Upper lobe of right lung (tissue), 1 donor: ENCODE measurements around the gene TMEM87B. TPM values are rescaled to one million over a fixed set of nuclear protein-coding genes. Genes with fewer than 3 reads are reported as not detected.

Experiments
- ATAC-seq: fragments of 200-7000 bp; cut with Tn5 transposase; one replicate; pipeline ENCODE4 v1.9.1; 2020; ENCODE audit warnings: mild to moderate bottlenecking, moderate library complexity
- DNase-seq: peaks from one replicate; pipeline ENCODE4 v3.0.0-alpha.2; 2020
- H3K27ac ChIP-seq: fragments of 200-600 bp; one replicate; pipeline ENCODE4 v1.8.0; 2022
- H3K27me3 ChIP-seq: fragments of 200-600 bp; one replicate; pipeline ENCODE4 v1.8.0; 2022; ENCODE audit warnings: mild to moderate bottlenecking
- H3K36me3 ChIP-seq: fragments of 200-600 bp; one replicate; pipeline ENCODE4 v1.8.0; 2022
- H3K4me1 ChIP-seq: fragments of 200-600 bp; one replicate; pipeline ENCODE4 v1.8.0; 2022
- H3K4me3 ChIP-seq: fragments of 200-600 bp; one replicate; pipeline ENCODE4 v1.8.0; 2022; ENCODE audit warnings: mild to moderate bottlenecking
- H3K9me3 ChIP-seq: fragments of 200-600 bp; one replicate; pipeline ENCODE4 v1.8.0; 2022
- CTCF ChIP-seq: fragments of 200-600 bp; IDR thresholded peaks from one replicate; pipeline ENCODE4 v1.8.0; 2022; ENCODE audit warnings: antibody characterized with exemption
- intact Hi-C: fragments of 100-400 bp; cut with DNase I; formaldehyde crosslinking; loops from one replicate; pipeline ENCODE4 v1.11.0; 2022
- total RNA-seq: library from RNA; stranded (reverse); fragmentation: NEBNext Ultra II Directional; extraction: Animal tissue kit (Norgen Biotek cat#: 25700); gene quantifications from one replicate; pipeline ENCODE4 v1.2.1, GENCODE V29; 2021
- donor health status: DM: no; HTN: yes; CAD: no; lungs with severe emphysema.

Gene TMEM87B
- total RNA-seq, 1 donor from 2014 or later, result 28.0 TPM

GRCh38 chr2:112047537-112048235 lies 7.4 kb upstream of the TMEM87B start:
- no peaks in the 10 kb centered on the region for H3K9me3 ChIP-seq
- DNase-seq, result no peak
- intact Hi-C loops, result loop anchor here (5.0 kb wide), 1 partner anchor 150 kb away; the partner anchor contains the start of gene MERTK
- H3K27ac ChIP-seq, result no peak overlapping the region
- no peak overlapping the region for H3K4me3 ChIP-seq
- TF ChIP-seq CTCF, result no peak
- H3K4me1 ChIP-seq, result peaks cover 10% of the 10 kb centered on the region
- no peaks in the 10 kb centered on the region for H3K36me3 ChIP-seq
- ATAC-seq, result peak; percentile 92
- no peaks in the 10 kb centered on the region for H3K27me3 ChIP-seq

- H3K9me3 ChIP-seq, result no peaks in the 10 kb centered on the region
- intact Hi-C loops, result loop anchor here (5.0 kb wide), 1 partner anchor 151 kb away; the partner anchor contains the start of gene MERTK
- TF ChIP-seq CTCF, result no peak
- H3K4me3 ChIP-seq, result no peak overlapping the region
- no peaks in the 10 kb centered on the region for H3K36me3 ChIP-seq
- H3K27me3 ChIP-seq, result no peaks in the 10 kb centered on the region
- DNase-seq (no peak), ATAC-seq (no peak)
- no peak overlapping the region for H3K27ac ChIP-seq
- peaks cover 10% of the 10 kb centered on the region for H3K4me1 ChIP-seq
Observed at GRCh38 chr2:112048236-112048592, 6.9 kb upstream of the TMEM87B start.

- H3K4me3 ChIP-seq, result no peak overlapping the region
- peaks cover 17% of the 10 kb centered on the region for H3K4me1 ChIP-seq
- H3K27ac ChIP-seq, result no peak overlapping the region
- intact Hi-C loops, result loop anchor here (5.0 kb wide), 1 partner anchor 152 kb away; the partner anchor contains the start of gene MERTK
- DNase-seq, result no peak
- peak; percentile 91 for TF ChIP-seq CTCF
- H3K9me3 ChIP-seq, result no peaks in the 10 kb centered on the region
- H3K27me3 ChIP-seq, result no peaks in the 10 kb centered on the region
- ATAC-seq, result peak; percentile 77
- H3K36me3 ChIP-seq, result no peaks in the 10 kb centered on the region
Observed at GRCh38 chr2:112048887-112049286, 6.2 kb upstream of the TMEM87B start.

GRCh38 chr2:112050316-112050715 lies 4.8 kb upstream of the TMEM87B start:
- no peaks in the 10 kb centered on the region for H3K36me3 ChIP-seq
- intact Hi-C loops, result no loop called here
- TF ChIP-seq CTCF, result no peak
- no peak for DNase-seq
- no peaks in the 10 kb centered on the region for H3K9me3 ChIP-seq
- no peak overlapping the region for H3K27ac ChIP-seq
- no peak overlapping the region for H3K4me3 ChIP-seq
- no peaks in the 10 kb centered on the region for H3K27me3 ChIP-seq
- no peak for ATAC-seq
- H3K4me1 ChIP-seq, result peaks cover 17% of the 10 kb centered on the region

- Histone ChIP-seq H3K4me3 (peak overlapping the region; percentile 60), H3K36me3 (no peaks in the 10 kb centered on the region), H3K9me3 (no peaks in the 10 kb centered on the region), H3K4me1 (peaks cover 33% of the 10 kb centered on the region), H3K27me3 (no peaks in the 10 kb centered on the region), H3K27ac (peak overlapping the region; percentile 78)
- DNase-seq (peak; percentile 99), ATAC-seq (peak; percentile 81)
- intact Hi-C loops, result no loop called here
- no peak for TF ChIP-seq CTCF
Observed at GRCh38 chr2:112053917-112054846, 887 bp upstream of the TMEM87B start.
